PFSK-1 (cell line): Measurements from ENCODE around the gene MAML2.

Experiments
- FOXP2 ChIP-seq: optimal IDR thresholded peaks from 2 replicates; pipeline ENCODE3; 2011; ENCODE audit warnings: borderline replicate concordance, control low read depth, inconsistent platforms; ENCODE audit not compliant: insufficient read depth; ENCODE audit errors: extremely low read length, extremely low read depth
- POLR2AphosphoS5 ChIP-seq: IDR thresholded peaks from 2 replicates; pipeline ENCODE4 v1.6.1; 2012; ENCODE audit warnings: low read depth, mild to moderate bottlenecking, control low read depth, low read length, moderate library complexity
- SIN3A ChIP-seq: IDR thresholded peaks from 2 replicates; pipeline ENCODE4 v1.6.1; 2012; ENCODE audit warnings: mild to moderate bottlenecking, low read length, moderate library complexity, borderline replicate concordance; ENCODE audit not compliant: insufficient read depth
- TAF1 ChIP-seq: IDR thresholded peaks from 2 replicates; pipeline ENCODE4 v1.6.1; 2012; ENCODE audit warnings: low read length, control low read depth, borderline replicate concordance; ENCODE audit not compliant: insufficient read depth
- TF ChIP-seq, protein P1 (sequence below), 2 experiments: IDR thresholded peaks; 2 replicates each; pipeline versions ENCODE4 v1.6.1 to v1.8.0; 2011 to 2012; ENCODE audit warnings: low read depth in 2 of 2, low read length in 2 of 2, control low read depth in 1 of 2, inconsistent platforms in 1 of 2, mild to moderate bottlenecking in 1 of 2, moderate library complexity in 1 of 2; ENCODE audit not compliant: insufficient read depth in 1 of 2

Gene MAML2

DNA sequence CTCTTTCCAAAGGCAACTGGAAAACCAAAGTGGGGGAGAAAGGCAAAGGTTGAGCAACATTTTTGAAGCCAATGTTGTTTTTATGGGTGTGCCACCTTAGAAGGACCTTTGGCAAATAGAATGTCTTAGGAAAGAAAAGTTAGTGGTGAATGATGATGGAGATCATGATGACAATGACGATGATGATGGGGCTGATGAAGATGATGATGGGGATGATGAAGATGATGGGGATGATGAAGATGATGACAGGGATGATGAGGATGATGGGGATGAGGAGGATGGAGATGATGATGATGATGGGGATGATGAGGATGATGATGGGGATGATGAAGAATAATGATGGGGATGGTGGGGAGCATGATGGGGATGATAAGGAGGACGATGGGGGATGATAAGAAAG lies 340.7 kb downstream of the MAML2 start:
- TF ChIP-seq, protein P1, sequence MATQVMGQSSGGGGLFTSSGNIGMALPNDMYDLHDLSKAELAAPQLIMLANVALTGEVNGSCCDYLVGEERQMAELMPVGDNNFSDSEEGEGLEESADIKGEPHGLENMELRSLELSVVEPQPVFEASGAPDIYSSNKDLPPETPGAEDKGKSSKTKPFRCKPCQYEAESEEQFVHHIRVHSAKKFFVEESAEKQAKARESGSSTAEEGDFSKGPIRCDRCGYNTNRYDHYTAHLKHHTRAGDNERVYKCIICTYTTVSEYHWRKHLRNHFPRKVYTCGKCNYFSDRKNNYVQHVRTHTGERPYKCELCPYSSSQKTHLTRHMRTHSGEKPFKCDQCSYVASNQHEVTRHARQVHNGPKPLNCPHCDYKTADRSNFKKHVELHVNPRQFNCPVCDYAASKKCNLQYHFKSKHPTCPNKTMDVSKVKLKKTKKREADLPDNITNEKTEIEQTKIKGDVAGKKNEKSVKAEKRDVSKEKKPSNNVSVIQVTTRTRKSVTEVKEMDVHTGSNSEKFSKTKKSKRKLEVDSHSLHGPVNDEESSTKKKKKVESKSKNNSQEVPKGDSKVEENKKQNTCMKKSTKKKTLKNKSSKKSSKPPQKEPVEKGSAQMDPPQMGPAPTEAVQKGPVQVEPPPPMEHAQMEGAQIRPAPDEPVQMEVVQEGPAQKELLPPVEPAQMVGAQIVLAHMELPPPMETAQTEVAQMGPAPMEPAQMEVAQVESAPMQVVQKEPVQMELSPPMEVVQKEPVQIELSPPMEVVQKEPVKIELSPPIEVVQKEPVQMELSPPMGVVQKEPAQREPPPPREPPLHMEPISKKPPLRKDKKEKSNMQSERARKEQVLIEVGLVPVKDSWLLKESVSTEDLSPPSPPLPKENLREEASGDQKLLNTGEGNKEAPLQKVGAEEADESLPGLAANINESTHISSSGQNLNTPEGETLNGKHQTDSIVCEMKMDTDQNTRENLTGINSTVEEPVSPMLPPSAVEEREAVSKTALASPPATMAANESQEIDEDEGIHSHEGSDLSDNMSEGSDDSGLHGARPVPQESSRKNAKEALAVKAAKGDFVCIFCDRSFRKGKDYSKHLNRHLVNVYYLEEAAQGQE (IDR thresholded peaks at IDR 0.05; ENCODE audit: insufficient read depth in 1 of 2, low read depth in 2 of 2, low read length in 2 of 2), result no peak
- TF ChIP-seq SIN3A, result no peak
- TF ChIP-seq TAF1, result no peak
- TF ChIP-seq FOXP2, result no peak
- no peak for TF ChIP-seq POLR2AphosphoS5

- TF ChIP-seq TAF1 (no peak), SIN3A (no peak), POLR2AphosphoS5 (no peak), FOXP2 (no peak)
- TF ChIP-seq, protein P1 (IDR thresholded peaks at IDR 0.05; ENCODE audit: insufficient read depth in 1 of 2, low read depth in 2 of 2, low read length in 2 of 2), result no peak
These were observed 342.0 kb downstream of the MAML2 start for GRCh38 chr11:96001037-96001436.

DNA sequence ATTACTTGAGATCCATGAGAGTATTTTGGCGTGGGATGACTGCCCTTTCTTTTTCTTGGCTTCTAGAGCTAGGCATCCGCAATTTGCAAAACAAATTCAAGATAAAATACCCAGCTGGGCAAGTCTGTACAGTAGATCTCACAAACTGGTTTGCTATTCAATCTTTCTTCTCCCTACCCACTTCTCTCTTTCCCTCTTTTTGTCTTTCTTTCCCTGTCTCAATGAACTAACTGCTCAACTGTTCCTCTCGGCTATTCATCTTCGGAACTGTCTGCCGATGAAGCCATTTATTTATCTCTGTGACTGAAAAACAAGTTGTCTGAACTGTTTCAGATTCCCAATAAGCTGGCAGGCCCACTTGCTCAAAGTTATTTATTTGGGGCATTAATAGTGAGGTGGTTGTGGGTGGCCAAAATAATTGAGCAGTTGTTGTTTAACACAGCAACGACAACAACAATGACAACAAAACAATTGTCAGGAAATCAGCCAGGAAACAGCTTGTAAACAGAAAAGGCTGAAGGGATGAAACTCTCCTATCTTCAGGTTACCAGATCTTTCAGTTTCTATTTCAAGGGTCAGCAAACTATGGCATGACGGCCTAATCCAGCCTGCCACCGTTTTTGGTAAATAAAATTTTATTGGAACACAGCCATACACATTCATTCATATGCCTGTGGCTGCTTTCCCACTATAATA lies 343.1 kb downstream of the MAML2 start:
- TF ChIP-seq FOXP2, result peak; percentile 38
- no peak for TF ChIP-seq POLR2AphosphoS5

DNA sequence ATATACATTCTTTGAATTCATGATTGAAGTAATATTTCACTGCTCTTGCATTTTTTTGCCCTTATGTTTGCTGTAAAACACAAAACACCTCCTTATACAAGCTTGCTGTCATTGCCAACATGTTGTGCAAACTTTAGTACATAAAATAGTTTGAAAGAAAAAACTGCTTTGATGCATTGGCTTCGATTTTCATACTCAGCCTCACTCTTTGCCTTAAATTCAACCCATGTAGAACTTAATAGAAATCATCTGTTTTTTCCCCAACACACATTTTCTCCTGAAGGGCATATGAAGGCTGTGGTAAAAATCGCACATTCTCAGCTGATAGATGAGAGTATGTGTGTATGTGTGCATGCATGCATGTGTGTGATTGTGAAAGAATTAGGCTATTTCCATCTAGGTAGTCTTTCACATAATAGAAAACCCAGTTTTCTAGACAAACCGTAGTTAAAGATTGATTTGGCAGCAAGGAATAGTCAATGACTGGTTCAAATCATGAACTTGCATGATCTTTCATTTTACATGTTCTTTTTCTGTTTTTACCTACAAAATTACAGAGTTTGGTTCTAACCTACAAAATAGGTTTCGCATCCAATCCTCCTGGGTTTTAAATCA lies 346.3 kb downstream of the MAML2 start:
- TF ChIP-seq SIN3A, result no peak
- TF ChIP-seq FOXP2, result no peak
- TF ChIP-seq POLR2AphosphoS5, result no peak
- TF ChIP-seq, protein P1 (IDR thresholded peaks at IDR 0.05; ENCODE audit: insufficient read depth in 1 of 2, low read depth in 2 of 2, low read length in 2 of 2), result no peak
- TF ChIP-seq TAF1, result no peak

DNA sequence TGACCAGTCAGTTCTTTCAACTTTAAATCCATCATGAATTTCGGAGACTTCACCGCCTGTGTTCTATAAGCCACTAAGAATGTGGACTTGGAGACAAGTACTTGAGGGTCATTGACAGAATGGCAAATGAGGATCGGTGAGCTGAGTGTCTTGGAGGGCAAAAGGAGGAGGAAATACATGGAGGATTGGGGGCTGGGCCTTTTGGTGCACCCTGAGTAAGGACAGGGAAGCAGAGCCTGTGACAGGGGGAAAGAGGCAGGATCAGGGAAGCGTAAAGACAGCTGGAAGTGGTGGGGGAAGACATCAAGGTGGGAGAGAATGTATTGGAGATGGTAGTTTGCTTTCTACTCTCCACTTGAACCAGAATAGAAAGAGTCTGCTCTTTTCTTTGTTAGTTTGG lies 348.7 kb downstream of the MAML2 start:
- TF ChIP-seq SIN3A (no peak), POLR2AphosphoS5 (no peak)
- TF ChIP-seq, protein P1 (IDR thresholded peaks at IDR 0.05; ENCODE audit: insufficient read depth in 1 of 2, low read depth in 2 of 2, low read length in 2 of 2), result no peak
